ENCODE data around the gene RIC1. TPM values are rescaled to one million over a fixed set of nuclear protein-coding genes. Genes with fewer than 3 reads are reported as not detected.

The RIC1 gene
- total and polyA plus RNA-seq, 2 of the 13 experiments (the other 11 are each of a cell fraction or from before 2014, with no cell fraction given) = 18.2 to 19.0 TPM

- TF ChIP-seq, protein P1, sequence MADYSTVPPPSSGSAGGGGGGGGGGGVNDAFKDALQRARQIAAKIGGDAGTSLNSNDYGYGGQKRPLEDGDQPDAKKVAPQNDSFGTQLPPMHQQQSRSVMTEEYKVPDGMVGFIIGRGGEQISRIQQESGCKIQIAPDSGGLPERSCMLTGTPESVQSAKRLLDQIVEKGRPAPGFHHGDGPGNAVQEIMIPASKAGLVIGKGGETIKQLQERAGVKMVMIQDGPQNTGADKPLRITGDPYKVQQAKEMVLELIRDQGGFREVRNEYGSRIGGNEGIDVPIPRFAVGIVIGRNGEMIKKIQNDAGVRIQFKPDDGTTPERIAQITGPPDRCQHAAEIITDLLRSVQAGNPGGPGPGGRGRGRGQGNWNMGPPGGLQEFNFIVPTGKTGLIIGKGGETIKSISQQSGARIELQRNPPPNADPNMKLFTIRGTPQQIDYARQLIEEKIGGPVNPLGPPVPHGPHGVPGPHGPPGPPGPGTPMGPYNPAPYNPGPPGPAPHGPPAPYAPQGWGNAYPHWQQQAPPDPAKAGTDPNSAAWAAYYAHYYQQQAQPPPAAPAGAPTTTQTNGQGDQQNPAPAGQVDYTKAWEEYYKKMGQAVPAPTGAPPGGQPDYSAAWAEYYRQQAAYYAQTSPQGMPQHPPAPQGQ (CRISPR knock-in tag; IDR thresholded peaks at IDR 0.05; ENCODE audit: borderline replicate concordance) = no peak
- TF ChIP-seq ZNF160 (CRISPR knock-in tag; IDR thresholded peaks at IDR 0.05) (no peak), ZFP36L2 (CRISPR knock-in tag; IDR thresholded peaks at IDR 0.05) (no peak), JARID2 (CRISPR knock-in tag; IDR thresholded peaks at IDR 0.05; ENCODE audit: insufficient replicate concordance) (no peak), RXRB (CRISPR knock-in tag; IDR thresholded peaks at IDR 0.05; ENCODE audit: borderline replicate concordance) (0 out of 2 replicates have a peak, but pooled peaks have one; percentile 11), ZNF841 (CRISPR knock-in tag; IDR thresholded peaks at IDR 0.05; ENCODE audit: borderline replicate concordance) (no peak), ZNF292 (CRISPR knock-in tag; IDR thresholded peaks at IDR 0.05; ENCODE audit: borderline replicate concordance, low read depth) (peak; percentile 83), ZNF652 (CRISPR knock-in tag; IDR thresholded peaks at IDR 0.05; ENCODE audit: borderline replicate concordance, low read depth) (peak; percentile 83; the same call in 1 of the 2 replicates), SMAD1 (CRISPR knock-in tag; IDR thresholded peaks at IDR 0.05; ENCODE audit: borderline replicate concordance, low read depth) (no peak), KDM5B (CRISPR knock-in tag; IDR thresholded peaks at IDR 0.05; ENCODE audit: borderline replicate concordance) (no peak), SALL1 (CRISPR knock-in tag; IDR thresholded peaks at IDR 0.05) (0 out of 2 replicates have a peak, but pooled peaks have one; percentile 22), PHF8 (CRISPR knock-in tag; IDR thresholded peaks at IDR 0.05) (0 out of 2 replicates have a peak, but pooled peaks have one; percentile 16), ZNF567 (CRISPR knock-in tag; IDR thresholded peaks at IDR 0.05; ENCODE audit: borderline replicate concordance) (0 out of 2 replicates have a peak, but pooled peaks have one; percentile 29)
- TF ChIP-seq, protein P2, sequence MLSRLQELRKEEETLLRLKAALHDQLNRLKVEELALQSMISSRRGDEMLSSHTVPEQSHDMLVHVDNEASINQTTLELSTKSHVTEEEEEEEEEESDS (CRISPR knock-in tag; IDR thresholded peaks at IDR 0.05; ENCODE audit: borderline replicate concordance) = no peak
Measured at GRCh38 chr9:5608298-5609225, 20.3 kb upstream of the RIC1 start (continued).
